Right lobe of liver (tissue), 4 donors: ENCODE measurements around the gene OTUD1.

ENCODE experiments used
- POLR2A ChIP-seq: fragments of 450-650 bp; IDR thresholded peaks from one replicate; pipeline ENCODE4 v1.6.1; 2017; ENCODE audit warnings: antibody characterized with exemption, mild to moderate bottlenecking
- TF ChIP-seq, protein P1 (sequence below), 4 donors: fragments of 200-600 bp in 3 of 4; fragments of 450-650 bp in 1 of 4; IDR thresholded peaks; one replicate each; pipeline versions ENCODE4 v1.5.1 to v1.8.0; 2016 to 2022; ENCODE audit warnings: antibody characterized with exemption in 4 of 4, mild to moderate bottlenecking in 2 of 4
- donor health status: DM: no; HTN: no; CAD: no.
- donor health status: DM: no; HTN: no; CAD: no.
- donor health status: DM: no; HTN: yes; CAD: no.

DNA sequence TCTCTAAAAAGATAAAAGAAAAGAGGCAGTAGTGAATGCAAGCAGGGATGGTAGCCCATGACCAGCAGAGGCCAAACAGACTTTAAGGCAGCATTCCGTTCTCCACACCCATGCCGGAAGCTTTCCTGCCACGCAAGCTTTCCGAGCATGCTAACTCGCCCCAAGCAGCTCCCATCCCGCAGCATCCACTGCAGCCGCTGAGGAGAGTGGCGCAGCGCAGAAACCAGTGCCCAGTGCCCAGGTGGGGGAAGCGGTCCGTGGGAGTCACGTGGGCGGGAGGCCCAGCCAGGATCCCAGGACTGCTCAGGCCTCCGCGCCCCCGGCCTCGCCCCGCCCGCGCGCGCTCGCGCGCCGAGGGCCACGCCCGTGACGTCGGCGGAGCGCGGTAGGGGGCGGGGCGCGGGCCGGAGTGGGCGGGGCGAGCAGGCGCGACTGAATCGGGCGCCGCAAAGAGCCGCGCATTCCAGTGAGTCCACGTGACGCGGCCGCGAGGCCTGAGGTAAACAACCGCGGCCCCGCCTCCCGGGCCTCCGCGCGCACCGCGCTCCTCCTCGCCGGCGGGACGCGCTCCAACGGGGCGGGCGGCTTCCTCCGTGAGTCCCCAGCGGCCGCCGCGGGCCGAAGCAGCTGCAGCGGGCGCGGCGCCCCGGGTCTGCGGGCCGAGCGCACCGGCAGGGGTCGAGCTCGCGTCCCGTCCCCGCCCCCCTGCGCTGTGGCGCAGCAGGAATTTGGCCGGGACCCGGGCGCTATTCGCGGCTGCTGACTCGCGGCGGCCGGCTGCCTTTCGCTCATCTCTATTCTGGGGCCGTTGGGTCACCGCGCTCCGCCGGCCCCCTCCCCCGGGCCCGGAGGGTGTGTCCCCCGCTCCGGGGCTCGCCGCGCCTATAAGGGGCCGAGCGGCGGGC lies at the start of gene OTUD1:
- TF ChIP-seq, protein P1, sequence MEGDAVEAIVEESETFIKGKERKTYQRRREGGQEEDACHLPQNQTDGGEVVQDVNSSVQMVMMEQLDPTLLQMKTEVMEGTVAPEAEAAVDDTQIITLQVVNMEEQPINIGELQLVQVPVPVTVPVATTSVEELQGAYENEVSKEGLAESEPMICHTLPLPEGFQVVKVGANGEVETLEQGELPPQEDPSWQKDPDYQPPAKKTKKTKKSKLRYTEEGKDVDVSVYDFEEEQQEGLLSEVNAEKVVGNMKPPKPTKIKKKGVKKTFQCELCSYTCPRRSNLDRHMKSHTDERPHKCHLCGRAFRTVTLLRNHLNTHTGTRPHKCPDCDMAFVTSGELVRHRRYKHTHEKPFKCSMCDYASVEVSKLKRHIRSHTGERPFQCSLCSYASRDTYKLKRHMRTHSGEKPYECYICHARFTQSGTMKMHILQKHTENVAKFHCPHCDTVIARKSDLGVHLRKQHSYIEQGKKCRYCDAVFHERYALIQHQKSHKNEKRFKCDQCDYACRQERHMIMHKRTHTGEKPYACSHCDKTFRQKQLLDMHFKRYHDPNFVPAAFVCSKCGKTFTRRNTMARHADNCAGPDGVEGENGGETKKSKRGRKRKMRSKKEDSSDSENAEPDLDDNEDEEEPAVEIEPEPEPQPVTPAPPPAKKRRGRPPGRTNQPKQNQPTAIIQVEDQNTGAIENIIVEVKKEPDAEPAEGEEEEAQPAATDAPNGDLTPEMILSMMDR (IDR thresholded peaks at IDR 0.05), result peak in 1 of 4 donors; percentile 28
- TF ChIP-seq POLR2A, result peak; percentile 94
